Measurements from ENCODE around the gene ASF1A. TPM values are rescaled to one million over a fixed set of nuclear protein-coding genes. Genes with fewer than 3 reads are reported as not detected.

ASF1A gene
- total and polyA plus RNA-seq, 2 of the 13 experiments (the other 11 are each of a cell fraction or from before 2014, with no cell fraction given), result 14.5 to 49.9 TPM

DNA sequence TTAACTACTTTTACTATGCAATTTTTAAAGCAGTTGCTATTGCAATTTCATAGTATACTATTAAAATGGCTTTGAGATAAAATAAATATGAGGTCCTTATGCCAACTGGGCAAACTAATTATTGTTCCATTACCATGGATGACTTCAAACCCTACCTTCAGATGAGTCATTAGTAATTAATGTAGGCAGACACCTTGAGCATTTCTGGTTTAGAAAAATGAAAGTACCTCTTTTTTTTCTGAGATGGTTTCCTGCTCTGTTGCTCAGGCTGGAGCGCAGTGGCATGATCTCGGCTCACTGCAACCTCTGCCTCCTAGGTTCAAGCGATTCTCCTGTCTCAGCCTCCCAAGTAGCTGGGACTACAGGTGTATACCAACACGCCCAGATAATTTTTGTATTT is 11.9 kb downstream of the ASF1A start:
- CTCF ChIA-PET (ENCODE audit: low intra/inter-chr PET ratio, low total read pairs), result no interaction called here
- BruUV-seq (replicated peaks), result no TSS peak

DNA sequence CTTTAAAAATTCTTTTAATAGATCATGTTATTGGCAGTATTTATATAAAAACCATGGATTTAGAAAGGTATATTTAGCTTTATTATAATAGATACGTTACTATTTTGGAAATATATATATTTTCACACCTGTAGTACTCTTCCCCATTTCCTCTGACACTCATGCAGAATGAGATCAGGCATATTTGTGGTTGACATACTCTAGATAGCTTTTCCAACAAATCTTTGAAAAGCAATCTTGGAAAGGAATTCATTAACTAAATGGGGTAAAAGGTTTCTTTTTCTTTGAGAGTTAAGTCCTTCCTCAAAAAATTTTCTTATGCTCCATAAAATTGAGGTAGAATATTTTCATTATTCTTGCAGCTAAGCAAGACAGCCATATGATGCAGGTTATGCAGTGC is 14.5 kb downstream of the ASF1A start:
- Histone ChIP-seq H3K27ac (ENCODE audit: extremely low read length, insufficient read depth, low read length) (no peak overlapping the region), H3K4me3 (replicated peaks in 1 of 3; ENCODE audit: insufficient read depth in 1 of 3, low read depth in 2 of 3, low read length in 3 of 3) (no peak overlapping the region), H3K79me2 (ENCODE audit: insufficient read depth, low read length) (no peaks in the 10 kb centered on the region), H3K4me2 (ENCODE audit: low read depth, low read length) (no peak overlapping the region), H2AFZ (ENCODE audit: low read length) (no peak overlapping the region), H3K9me3 (ENCODE audit: low read length) (no peaks in the 10 kb centered on the region), H4K20me1 (ENCODE audit: insufficient read depth, low read length) (peaks cover 3% of the 10 kb centered on the region; the same call in 1 of the 2 replicates), H3K27me3 (ENCODE audit: control insufficient read depth in 1 of 2, insufficient read depth in 2 of 2, low read length in 2 of 2) (no peaks in the 10 kb centered on the region), H3K4me1 (ENCODE audit: insufficient read depth, low read length) (no peaks in the 10 kb centered on the region), H3K36me3 (replicated peaks in 1 of 2; ENCODE audit: control insufficient read depth in 1 of 2, insufficient read depth in 2 of 2, low read length in 2 of 2) (peaks cover 19 to 82% of the 10 kb centered on the region in 2 experiments), H3K9ac (ENCODE audit: insufficient read depth, low read depth, low read length) (no peak overlapping the region)
- DNase-seq (ENCODE audit: low spot score) (no peak), FAIRE-seq (no peak), ATAC-seq (no peak)
- no peak for TF ChIP-seq ZNF326 (CRISPR knock-in tag; IDR thresholded peaks at IDR 0.05; ENCODE audit: borderline replicate concordance)
- TF ChIP-seq, protein P1, sequence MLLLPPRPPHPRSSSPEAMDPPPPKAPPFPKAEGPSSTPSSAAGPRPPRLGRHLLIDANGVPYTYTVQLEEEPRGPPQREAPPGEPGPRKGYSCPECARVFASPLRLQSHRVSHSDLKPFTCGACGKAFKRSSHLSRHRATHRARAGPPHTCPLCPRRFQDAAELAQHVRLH (CRISPR knock-in tag; IDR thresholded peaks at IDR 0.05; ENCODE audit: borderline replicate concordance, low read depth), result no peak
- TF ChIP-seq ATM (IDR thresholded peaks at IDR 0.05; ENCODE audit: borderline replicate concordance), result no peak
- no peak for TF ChIP-seq ETV6 (CRISPR knock-in tag; conservative IDR thresholded peaks at IDR 0.05)
- TF ChIP-seq KLF12 (CRISPR knock-in tag; IDR thresholded peaks at IDR 0.05; ENCODE audit: borderline replicate concordance), result no peak
- no TSS peak for BruUV-seq (replicated peaks)
- CTCF ChIA-PET (ENCODE audit: low intra/inter-chr PET ratio, low total read pairs), result no interaction called here
- in situ Hi-C loops (cut with HindIII; ENCODE audit: extremely low pct_ligation_motif_present, low pct_unique_long_range_greater_than_20kb), result no loop called here
- intact Hi-C loops (cut with micrococcal nuclease; ENCODE audit: unreplicated experiment), result no loop called here
- POLR2A ChIA-PET, result interaction anchor here (1.8 kb wide), 1 partner anchor 12 kb away, joined by 8 read pairs; no protein-coding TSS in a partner anchor
- 96% methylated on average over 1 of the region's 1 CpG for WGBS (ENCODE audit: low lambda C conversion rate)

More for the DNA sequence above, 11.9 kb downstream of the ASF1A start:
- Histone ChIP-seq H2AFZ (ENCODE audit: low read length) (no peak overlapping the region), H3K4me1 (ENCODE audit: insufficient read depth, low read length) (peaks cover 3% of the 10 kb centered on the region; the same call in 1 of the 2 replicates), H3K9me3 (ENCODE audit: low read length) (no peaks in the 10 kb centered on the region), H4K20me1 (ENCODE audit: insufficient read depth, low read length) (peaks cover 3% of the 10 kb centered on the region; the same call in 1 of the 2 replicates), H3K27me3 (ENCODE audit: control insufficient read depth in 1 of 2, insufficient read depth in 2 of 2, low read length in 2 of 2) (no peaks in the 10 kb centered on the region), H3K79me2 (ENCODE audit: insufficient read depth, low read length) (peaks cover 17% of the 10 kb centered on the region), H3K9ac (ENCODE audit: insufficient read depth, low read depth, low read length) (no peak overlapping the region), H3K27ac (ENCODE audit: extremely low read length, insufficient read depth, low read length) (no peak overlapping the region), H3K4me2 (ENCODE audit: low read depth, low read length) (no peak overlapping the region), H3K4me3 (replicated peaks in 1 of 3; ENCODE audit: insufficient read depth in 1 of 3, low read depth in 2 of 3, low read length in 3 of 3) (no peak overlapping the region), H3K36me3 (replicated peaks in 1 of 2; ENCODE audit: control insufficient read depth in 1 of 2, insufficient read depth in 2 of 2, low read length in 2 of 2) (peaks cover 19 to 87% of the 10 kb centered on the region in 2 experiments)
- in situ Hi-C loops (cut with HindIII; ENCODE audit: extremely low pct_ligation_motif_present, low pct_unique_long_range_greater_than_20kb), result no loop called here
- intact Hi-C loops (cut with micrococcal nuclease; ENCODE audit: unreplicated experiment), result no loop called here
- 98% methylated on average over 4 of the region's 4 CpGs for WGBS (ENCODE audit: low lambda C conversion rate)
- POLR2A ChIA-PET, result no interaction called here
- ATAC-seq (no peak), DNase-seq (ENCODE audit: low spot score) (no peak), FAIRE-seq (no peak)
- no peak for TF ChIP-seq NCOA2 (CRISPR knock-in tag; IDR thresholded peaks at IDR 0.05)
- TF ChIP-seq HMG20B (CRISPR knock-in tag; conservative IDR thresholded peaks at IDR 0.05), result no peak
- no peak for TF ChIP-seq ZNF766 (CRISPR knock-in tag; IDR thresholded peaks at IDR 0.05; ENCODE audit: borderline replicate concordance)
- no peak for TF ChIP-seq SAFB2 (CRISPR knock-in tag; IDR thresholded peaks at IDR 0.05; ENCODE audit: borderline replicate concordance, low read depth)
- no peak for TF ChIP-seq PHF20 (CRISPR knock-in tag; IDR thresholded peaks at IDR 0.05)
- no peak for TF ChIP-seq GTF3A (CRISPR knock-in tag; conservative IDR thresholded peaks at IDR 0.05)
- no peak for TF ChIP-seq RARA (CRISPR knock-in tag; IDR thresholded peaks at IDR 0.05)
- TF ChIP-seq, protein P2, sequence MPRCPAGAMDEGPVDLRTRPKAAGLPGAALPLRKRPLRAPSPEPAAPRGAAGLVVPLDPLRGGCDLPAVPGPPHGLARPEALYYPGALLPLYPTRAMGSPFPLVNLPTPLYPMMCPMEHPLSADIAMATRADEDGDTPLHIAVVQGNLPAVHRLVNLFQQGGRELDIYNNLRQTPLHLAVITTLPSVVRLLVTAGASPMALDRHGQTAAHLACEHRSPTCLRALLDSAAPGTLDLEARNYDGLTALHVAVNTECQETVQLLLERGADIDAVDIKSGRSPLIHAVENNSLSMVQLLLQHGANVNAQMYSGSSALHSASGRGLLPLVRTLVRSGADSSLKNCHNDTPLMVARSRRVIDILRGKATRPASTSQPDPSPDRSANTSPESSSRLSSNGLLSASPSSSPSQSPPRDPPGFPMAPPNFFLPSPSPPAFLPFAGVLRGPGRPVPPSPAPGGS (CRISPR knock-in tag; IDR thresholded peaks at IDR 0.05), result no peak
- TF ChIP-seq NFRKB (IDR thresholded peaks at IDR 0.05), result no peak
- TF ChIP-seq STAT5B (CRISPR knock-in tag; IDR thresholded peaks at IDR 0.05), result no peak
- TF ChIP-seq RXRB (CRISPR knock-in tag; IDR thresholded peaks at IDR 0.05; ENCODE audit: borderline replicate concordance), result no peak
- no peak for TF ChIP-seq ZNF160 (CRISPR knock-in tag; IDR thresholded peaks at IDR 0.05)
- no peak for TF ChIP-seq GLI4 (CRISPR knock-in tag; IDR thresholded peaks at IDR 0.05; ENCODE audit: borderline replicate concordance)
- TF ChIP-seq ASH2L (IDR thresholded peaks at IDR 0.05; ENCODE audit: insufficient read length, low read depth, low read length), result no peak
